Coronary artery (tissue), 2 donors: ENCODE results near the gene CEP192.
A peak's percentile ranks its signal among the peaks of the same experiment; 100 is the strongest.

Experiments used
- DNase-seq: peaks from one replicate; pipeline ENCODE4 v3.0.0-alpha.2; 2017; ENCODE audit warnings: low spot score
- H3K27ac ChIP-seq, 2 donors: fragments of 200-600 bp; sonication (generic); one replicate each; pipeline ENCODE4 v1.5.1; 2016 to 2019
- H3K4me3 ChIP-seq: fragments of 200-600 bp; sonication (generic); 2 replicates; pipeline ENCODE4 v1.5.1; 2016; ENCODE audit warnings: mild to moderate bottlenecking, moderate library complexity
- TF ChIP-seq, protein P1 (sequence below): fragments of 200-600 bp; sonication (generic); IDR thresholded peaks from one replicate; pipeline ENCODE4 v1.5.1; 2019; ENCODE audit warnings: antibody characterized with exemption

CEP192 gene

DNA sequence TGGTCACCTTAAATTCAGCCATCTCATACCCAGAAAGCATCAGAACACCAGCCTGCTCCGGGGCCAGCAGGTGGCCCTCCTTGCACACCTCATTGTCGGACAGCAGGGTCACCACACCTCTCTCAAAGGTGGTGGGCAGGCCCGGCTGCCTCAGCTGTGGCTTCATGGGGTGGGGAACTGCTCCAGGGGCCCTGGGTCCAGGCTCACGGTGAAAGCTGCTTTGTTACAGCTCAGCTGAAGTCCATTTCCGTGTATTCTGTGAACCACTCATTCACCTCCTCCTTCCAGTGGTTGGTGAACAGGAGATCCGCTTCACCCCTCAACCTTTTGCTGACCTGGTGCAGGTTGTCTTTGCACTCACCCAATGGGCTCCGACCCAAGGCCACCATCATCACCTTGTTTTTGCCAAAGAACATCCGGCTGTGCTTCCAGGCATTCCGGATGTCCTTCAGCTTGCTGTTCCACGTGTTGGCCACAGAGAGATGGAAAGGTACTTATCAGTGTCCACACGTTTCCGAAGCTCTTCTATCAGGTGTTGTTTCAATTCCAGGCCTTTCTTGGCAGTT, 148.8 kb downstream of the CEP192 start:
- DNase-seq = no peak
- Histone ChIP-seq H3K4me3 (no peak overlapping the region), H3K27ac (no peak overlapping the region)
- TF ChIP-seq, protein P1, sequence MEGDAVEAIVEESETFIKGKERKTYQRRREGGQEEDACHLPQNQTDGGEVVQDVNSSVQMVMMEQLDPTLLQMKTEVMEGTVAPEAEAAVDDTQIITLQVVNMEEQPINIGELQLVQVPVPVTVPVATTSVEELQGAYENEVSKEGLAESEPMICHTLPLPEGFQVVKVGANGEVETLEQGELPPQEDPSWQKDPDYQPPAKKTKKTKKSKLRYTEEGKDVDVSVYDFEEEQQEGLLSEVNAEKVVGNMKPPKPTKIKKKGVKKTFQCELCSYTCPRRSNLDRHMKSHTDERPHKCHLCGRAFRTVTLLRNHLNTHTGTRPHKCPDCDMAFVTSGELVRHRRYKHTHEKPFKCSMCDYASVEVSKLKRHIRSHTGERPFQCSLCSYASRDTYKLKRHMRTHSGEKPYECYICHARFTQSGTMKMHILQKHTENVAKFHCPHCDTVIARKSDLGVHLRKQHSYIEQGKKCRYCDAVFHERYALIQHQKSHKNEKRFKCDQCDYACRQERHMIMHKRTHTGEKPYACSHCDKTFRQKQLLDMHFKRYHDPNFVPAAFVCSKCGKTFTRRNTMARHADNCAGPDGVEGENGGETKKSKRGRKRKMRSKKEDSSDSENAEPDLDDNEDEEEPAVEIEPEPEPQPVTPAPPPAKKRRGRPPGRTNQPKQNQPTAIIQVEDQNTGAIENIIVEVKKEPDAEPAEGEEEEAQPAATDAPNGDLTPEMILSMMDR = no peak

DNA sequence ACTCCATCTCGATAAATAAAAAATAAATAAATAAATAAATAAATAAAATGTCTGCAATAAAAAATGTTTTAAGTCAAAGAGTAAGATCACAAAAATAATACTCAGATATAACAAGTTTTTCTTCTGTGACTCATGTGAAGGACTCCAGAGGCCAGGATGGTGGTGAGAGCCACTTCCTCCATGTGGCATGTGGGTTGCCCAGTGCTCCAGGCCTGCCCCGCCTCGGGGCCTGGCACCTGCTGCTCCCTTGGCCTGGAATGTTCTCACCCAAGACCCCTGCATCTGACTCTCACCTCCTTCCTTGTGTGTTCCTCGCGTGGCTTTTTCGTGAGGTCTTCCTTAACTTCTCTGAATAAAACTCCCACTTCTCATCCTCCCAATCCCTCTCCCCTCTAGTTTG, 150.0 kb downstream of the CEP192 start:
- Histone ChIP-seq H3K27ac (no peak overlapping the region), H3K4me3 (no peak overlapping the region)
- TF ChIP-seq, protein P1 = no peak
- DNase-seq = no peak

DNA sequence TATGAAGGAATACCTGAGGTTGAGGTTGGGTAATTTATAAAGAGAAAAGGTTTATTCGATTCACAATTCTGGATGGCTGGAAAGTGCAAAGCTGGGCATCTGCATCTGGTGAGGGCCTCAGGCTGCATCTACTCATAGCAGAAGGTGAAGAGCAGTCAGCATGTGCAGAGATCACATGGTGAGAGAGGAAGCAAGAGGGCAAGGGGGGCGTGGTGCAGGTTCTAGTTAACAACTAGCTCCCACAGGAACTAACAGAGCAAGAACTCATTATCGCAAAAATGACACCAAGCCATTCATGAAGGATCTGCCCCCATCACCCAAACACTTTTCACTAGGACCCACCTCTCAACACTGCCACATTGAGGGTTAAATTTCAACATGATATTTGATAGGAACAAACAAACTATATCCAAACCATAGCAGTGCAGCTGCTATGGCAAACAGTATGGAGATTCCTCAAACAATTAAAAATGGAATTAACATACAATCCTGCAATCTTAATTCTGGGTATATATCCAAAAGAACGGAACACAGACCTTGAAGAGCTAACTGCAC, 154.6 kb downstream of the CEP192 start:
- Histone ChIP-seq H3K4me3 (no peak overlapping the region), H3K27ac (no peak overlapping the region)
- DNase-seq = no peak
- TF ChIP-seq, protein P1 = no peak

DNA sequence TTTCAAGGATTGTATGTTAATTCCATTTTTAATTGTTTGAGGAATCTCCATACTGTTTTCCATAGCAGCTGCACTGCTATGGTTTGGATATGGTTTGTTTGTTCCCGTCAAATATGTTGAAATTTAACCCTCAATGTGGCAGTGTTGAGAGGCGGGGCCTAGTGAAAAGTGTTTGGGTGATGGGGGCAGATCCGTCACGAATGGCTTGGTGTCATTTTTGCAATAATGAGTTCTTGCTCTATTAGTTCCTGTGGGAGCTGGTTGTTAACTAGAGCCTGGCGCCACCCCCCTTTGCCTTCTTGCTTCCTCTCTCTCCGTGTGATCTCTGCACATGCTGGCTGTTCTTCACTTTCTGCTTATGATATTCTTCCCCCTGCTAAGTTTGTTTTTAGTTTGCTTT, 156.0 kb downstream of the CEP192 start:
- H3K27ac ChIP-seq = no peak overlapping the region
- no peak for DNase-seq
- TF ChIP-seq, protein P1 = no peak
- no peak overlapping the region for H3K4me3 ChIP-seq

DNA sequence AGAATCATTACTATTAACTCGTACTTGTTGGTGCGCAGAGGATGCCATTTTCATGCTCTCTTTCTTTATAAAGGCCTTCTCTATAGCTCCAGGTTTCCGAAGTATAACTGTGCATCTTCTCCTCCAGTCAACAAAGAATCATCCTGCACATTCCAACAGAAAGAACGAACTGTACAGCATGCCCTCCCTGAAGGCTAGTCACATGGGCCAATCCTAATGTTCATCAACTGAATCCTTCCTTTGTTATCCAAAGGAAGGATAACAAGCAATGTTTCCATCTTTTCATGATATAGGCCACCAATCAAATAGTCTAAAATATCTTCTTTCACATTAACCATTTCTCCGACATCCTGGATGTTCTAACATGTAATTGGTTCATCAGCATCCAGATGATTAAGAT, 160.5 kb downstream of the CEP192 start:
- TF ChIP-seq, protein P1 = no peak
- Histone ChIP-seq H3K27ac (no peak overlapping the region), H3K4me3 (no peak overlapping the region)
- no peak for DNase-seq

DNA sequence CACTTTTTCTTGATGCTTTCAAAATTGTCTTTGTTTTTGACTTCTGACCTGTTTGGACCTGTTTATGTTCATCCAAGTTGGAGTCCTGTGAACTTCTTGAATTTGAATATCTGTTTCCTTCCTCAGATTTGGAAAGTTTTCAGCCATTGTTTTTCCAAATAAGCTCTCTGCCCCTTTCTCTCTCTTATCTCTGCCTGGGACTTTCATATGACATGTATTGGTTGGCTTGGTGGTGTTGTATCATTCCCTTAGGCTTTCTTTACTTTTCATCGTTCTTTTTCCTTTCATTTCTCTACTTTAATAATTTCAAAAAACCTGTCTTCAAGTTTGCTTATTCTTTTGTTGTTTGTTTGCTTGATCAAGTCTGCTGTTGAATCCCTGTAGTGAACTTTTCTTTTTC, 167.3 kb downstream of the CEP192 start:
- Histone ChIP-seq H3K27ac (no peak overlapping the region), H3K4me3 (no peak overlapping the region)
- DNase-seq = no peak
- TF ChIP-seq, protein P1 = no peak

DNA sequence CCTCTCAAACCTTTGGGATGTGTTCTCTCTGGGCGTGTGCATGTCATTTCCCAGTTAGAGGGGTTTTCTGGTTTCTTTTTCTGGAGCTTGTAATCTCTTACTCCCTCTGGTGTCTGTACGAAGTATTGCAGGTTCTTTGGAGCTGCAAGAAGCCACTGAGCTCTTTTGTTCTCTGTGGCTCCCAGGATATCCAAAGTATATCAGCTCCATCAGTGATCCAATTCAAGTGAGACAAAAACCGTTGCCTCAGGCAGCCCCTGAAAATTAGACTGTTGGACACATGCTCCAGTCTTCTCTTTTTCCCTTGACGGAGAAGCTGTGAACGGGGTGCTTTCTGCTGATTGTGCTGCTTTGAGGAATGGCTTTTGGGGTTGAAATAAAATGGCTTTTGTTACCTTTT, 168.4 kb downstream of the CEP192 start:
- no peak overlapping the region for H3K27ac ChIP-seq
- no peak for DNase-seq
- TF ChIP-seq, protein P1 = peak; percentile 31
- H3K4me3 ChIP-seq = no peak overlapping the region
